Measurements from ENCODE around the gene ZC3H12A.

- no peak for TF ChIP-seq ZNF221 (tag by site-specific recombination; IDR thresholded peaks at IDR 0.05; ENCODE audit: borderline replicate concordance)
- no peak for TF ChIP-seq CTCF (tag by site-specific recombination; IDR thresholded peaks at IDR 0.05)
Observed at GRCh38 chr1:37453647-37454046, 20.7 kb upstream of the ZC3H12A start.
